Measurements from ENCODE around the gene B4GALT6. TPM values are rescaled to one million over a fixed set of nuclear protein-coding genes. Genes with fewer than 3 reads are reported as not detected.

Gene B4GALT6
- total and polyA plus RNA-seq, 9 of the 15 experiments (the other 6 are each of a cell fraction or from before 2014, with no cell fraction given), result 0.03 to 0.27 (median 0.08) TPM

GRCh38 chr18:31596081-31596872, 88.1 kb downstream of the B4GALT6 start:
- no peaks in the 10 kb centered on the region for H4K20me1 ChIP-seq (replicated peaks; ENCODE audit: control insufficient read depth, insufficient read depth, low read length)
- 1% methylated on average over 9 of the region's 9 CpGs for WGBS (ENCODE audit: insufficient coverage, low coverage, missing lambda C conversion rate)
- H3K9me1 ChIP-seq (ENCODE audit: control insufficient read depth, insufficient read depth, low read length), result no peaks in the 10 kb centered on the region
- no peak overlapping the region for H3K4me2 ChIP-seq (ENCODE audit: insufficient read depth, low read length)
- no peak for FAIRE-seq
- no peak overlapping the region for H3K9ac ChIP-seq (ENCODE audit: insufficient read depth in 1 of 2, low read depth in 2 of 2, low read length in 2 of 2)
- DNase-seq (ENCODE audit: extremely low read depth in 1 of 4, low spot score in 3 of 4), result no peak
- no peaks in the 10 kb centered on the region for H3K79me2 ChIP-seq (ENCODE audit: control insufficient read depth, insufficient read depth, low read length)
- BruUV-seq (replicated peaks), result no TSS peak
- H3K27me3 ChIP-seq (ENCODE audit: control insufficient read depth in 2 of 2, insufficient read depth in 2 of 2, low read length in 2 of 2), result peaks cover 0 to 5% of the 10 kb centered on the region in 2 experiments; a peak in 2 of 5 replicates
- intact Hi-C loops (cut with micrococcal nuclease) (no loop called here), in situ Hi-C loops (cut with MboI) (no loop called here)
- ChIA-PET CTCF (ENCODE audit: low intra/inter-chr PET ratio) (no interaction called here), POLR2A (interaction anchor here (0.6 to 1.1 kb wide), 3 partner anchors 18 to 943 kb away, joined by 3 to 4 read pairs (median 4); no protein-coding TSS in a partner anchor)
- TF ChIP-seq NELFE (IDR thresholded peaks at IDR 0.05; ENCODE audit: insufficient read depth, insufficient read length), result no peak
- no peak for TF ChIP-seq STAT5B (CRISPR knock-in tag; IDR thresholded peaks at IDR 0.05)
- TF ChIP-seq PHF21A (IDR thresholded peaks at IDR 0.05; ENCODE audit: borderline replicate concordance, low read depth), result no peak
- no peak for TF ChIP-seq ZNF57 (CRISPR knock-in tag; IDR thresholded peaks at IDR 0.05)
- no peak for TF ChIP-seq ZNF445 (CRISPR knock-in tag; IDR thresholded peaks at IDR 0.05; ENCODE audit: low read depth)
- TF ChIP-seq ZNF780A (CRISPR knock-in tag; IDR thresholded peaks at IDR 0.05), result no peak
- TF ChIP-seq ZNF764 (CRISPR knock-in tag; IDR thresholded peaks at IDR 0.05; ENCODE audit: low read depth), result no peak
- no peak for TF ChIP-seq CBX8 (IDR thresholded peaks at IDR 0.05; ENCODE audit: borderline replicate concordance, extremely low read depth, low read depth, low read length, poor library complexity, severe bottlenecking)
- no peak for TF ChIP-seq RCOR1 (IDR thresholded peaks at IDR 0.05; ENCODE audit: borderline replicate concordance in 1 of 2, low read depth in 2 of 2, low read length in 2 of 2)
- no peak for TF ChIP-seq GTF2A2 (tag; IDR thresholded peaks at IDR 0.05)
- TF ChIP-seq NEUROD1 (IDR thresholded peaks at IDR 0.05; ENCODE audit: borderline replicate concordance, low read depth, low read length, partially characterized antibody), result no peak
- TF ChIP-seq ZNF197 (CRISPR knock-in tag; IDR thresholded peaks at IDR 0.05; ENCODE audit: low read depth), result no peak
- TF ChIP-seq NFIC (IDR thresholded peaks at IDR 0.05), result no peak
- TF ChIP-seq BRD9 (IDR thresholded peaks at IDR 0.05; ENCODE audit: low read depth, partially characterized antibody), result no peak
- H3K4me1 ChIP-seq (replicated peaks in 1 of 2; ENCODE audit: control insufficient read depth in 2 of 2, insufficient read depth in 2 of 2, low read length in 2 of 2), result no peaks in the 10 kb centered on the region
- H3K4me3 ChIP-seq, result no peak overlapping the region
- no peak for ATAC-seq
- no peaks in the 10 kb centered on the region for H3K36me3 ChIP-seq (ENCODE audit: control insufficient read depth, insufficient read depth, low read length)
- H2AFZ ChIP-seq (ENCODE audit: low read depth, low read length), result no peak overlapping the region
- no peak overlapping the region for H3K27ac ChIP-seq (ENCODE audit: extremely low read depth, low read depth, low read length)
- H3K9me3 ChIP-seq (replicated peaks; ENCODE audit: control insufficient read depth, insufficient read depth, low read depth, low read length), result no peaks in the 10 kb centered on the region
